Liver (tissue), 9 donors: ENCODE measurements around the gene SMYD1. TPM values are rescaled to one million over a fixed set of nuclear protein-coding genes. Genes with fewer than 3 reads are reported as not detected.
A peak's percentile ranks its signal among the peaks of the same experiment; 100 is the strongest.

ENCODE experiments used
- DNase-seq: peaks from one replicate; pipeline ENCODE4 v3.0.0-alpha.2; 2017; ENCODE audit warnings: low spot score
- H3K27ac ChIP-seq, 2 donors: one replicate each; pipeline ENCODE4 v1.7.0; 2013; ENCODE audit warnings: inconsistent platforms in 2 of 2, low read length in 2 of 2, control low read depth in 1 of 2, low read depth in 1 of 2, mild to moderate bottlenecking in 1 of 2
- H3K27me3 ChIP-seq, 4 donors: one replicate each; pipeline versions ENCODE4 v1.6.1 to v1.7.0; 2013; ENCODE audit warnings: low read length in 3 of 4, inconsistent platforms in 1 of 4, mild to moderate bottlenecking in 1 of 4, moderate library complexity in 1 of 4; ENCODE audit not compliant: control insufficient read depth in 4 of 4, insufficient read depth in 4 of 4
- H3K36me3 ChIP-seq, 4 donors: one replicate each; pipeline versions ENCODE4 v1.6.1 to v1.7.0; 2013; ENCODE audit warnings: low read length in 3 of 4, mild to moderate bottlenecking in 3 of 4, low read depth in 1 of 4, moderate library complexity in 1 of 4; ENCODE audit not compliant: control insufficient read depth in 4 of 4, insufficient read depth in 3 of 4
- H3K4me1 ChIP-seq, 4 donors: one replicate each; pipeline versions ENCODE4 v1.6.1 to v1.7.0; 2013; ENCODE audit warnings: low read length in 3 of 4, mild to moderate bottlenecking in 3 of 4, moderate library complexity in 1 of 4; ENCODE audit not compliant: control insufficient read depth in 4 of 4, insufficient read depth in 4 of 4
- H3K4me3 ChIP-seq, 3 donors: one replicate each; pipeline versions ENCODE4 v1.6.1 to v1.7.0; 2013; ENCODE audit warnings: low read length in 3 of 3, control low read depth in 1 of 3, low read depth in 1 of 3, mild to moderate bottlenecking in 1 of 3
- H3K9ac ChIP-seq, 2 donors: one replicate each; pipeline ENCODE4 v1.7.0; 2013; ENCODE audit warnings: low read length in 2 of 2, mild to moderate bottlenecking in 2 of 2, moderate library complexity in 2 of 2, control low read depth in 1 of 2, low read depth in 1 of 2
- H3K9me3 ChIP-seq, 4 donors: one replicate each; pipeline versions ENCODE4 v1.6.1 to v1.7.0; 2013; ENCODE audit warnings: low read length in 3 of 4; ENCODE audit not compliant: control insufficient read depth in 4 of 4
- EGR1 ChIP-seq, 2 donors: IDR thresholded peaks; 2 replicates each; pipeline ENCODE4 v1.6.1; 2016 to 2018; ENCODE audit warnings: antibody characterized with exemption in 2 of 2, low read depth in 2 of 2
- GABPA ChIP-seq, 2 donors: IDR thresholded peaks in 1 of 2; conservative IDR thresholded peaks in 1 of 2; 2 replicates each; pipeline ENCODE4 v1.6.1; 2016; ENCODE audit warnings: antibody characterized with exemption in 2 of 2, mild to moderate bottlenecking in 1 of 2, moderate library complexity in 1 of 2
- HNF4A ChIP-seq, 2 donors: conservative IDR thresholded peaks; 2 replicates each; pipeline ENCODE4 v1.6.1; 2016; ENCODE audit warnings: antibody characterized with exemption in 2 of 2, mild to moderate bottlenecking in 2 of 2
- NR2F2 ChIP-seq: IDR thresholded peaks from 2 replicates; pipeline ENCODE4 v1.6.1; 2016; ENCODE audit warnings: antibody characterized with exemption
- RXRA ChIP-seq, 2 donors: IDR thresholded peaks; 2 replicates each; pipeline ENCODE4 v1.6.1; 2017 to 2018; ENCODE audit warnings: antibody characterized with exemption in 2 of 2, mild to moderate bottlenecking in 1 of 2
- TAF1 ChIP-seq: conservative IDR thresholded peaks from 2 replicates; pipeline ENCODE4 v1.6.1; 2016; ENCODE audit warnings: antibody characterized with exemption, mild to moderate bottlenecking
- YY1 ChIP-seq: IDR thresholded peaks from 2 replicates; pipeline ENCODE4 v1.6.1; 2016; ENCODE audit warnings: antibody characterized with exemption, mild to moderate bottlenecking
- WGBS: extraction: QIAGEN DNeasy Blood & Tissue Kit; methylation state at CpG from one replicate; pipeline ENCODE4 v1.1.7; 2013; 5-methylcytosine and 5-hydroxymethylcytosine counted together
- polyA plus RNA-seq, 2 donors: library from polyadenylated mRNA; stranded (reverse) in 1 of 2; unstranded in 1 of 2; fragments of 200-250 nt in 1 of 2; fragments of >200 nt in 1 of 2; fragmentation: Nextera tagmentation in 1 of 2; extraction: Ambion mirVana in 1 of 2; gene quantifications; one replicate each; pipeline versions ENCODE4 v1.2.1 to v1.2.3, GENCODE V29; 2013 to 2015
- total RNA-seq, 2 donors: library from RNA; depleted of rRNA; stranded (reverse); fragments of >200 nt; gene quantifications; one replicate each; pipeline ENCODE4 v1.2.3, GENCODE V29; 2014
- TF ChIP-seq, protein P1 (sequence below): IDR thresholded peaks from 2 replicates; pipeline ENCODE4 v1.6.1; 2016; ENCODE audit warnings: antibody characterized with exemption
- TF ChIP-seq, protein P2 (sequence below): fragments of 150-350 bp; IDR thresholded peaks from 2 replicates; pipeline ENCODE4 v1.5.1; 2017; ENCODE audit warnings: improper control_type of control experiment, low read depth, low read length; ENCODE audit not compliant: missing input control
- donor health status: healthy.
- donor health status: healthy.
- donor health status: healthy.
- donor health status: healthy.
- donor health status: healthy.

SMYD1 gene
- total and polyA plus RNA-seq, 4 donors: not detected

DNA sequence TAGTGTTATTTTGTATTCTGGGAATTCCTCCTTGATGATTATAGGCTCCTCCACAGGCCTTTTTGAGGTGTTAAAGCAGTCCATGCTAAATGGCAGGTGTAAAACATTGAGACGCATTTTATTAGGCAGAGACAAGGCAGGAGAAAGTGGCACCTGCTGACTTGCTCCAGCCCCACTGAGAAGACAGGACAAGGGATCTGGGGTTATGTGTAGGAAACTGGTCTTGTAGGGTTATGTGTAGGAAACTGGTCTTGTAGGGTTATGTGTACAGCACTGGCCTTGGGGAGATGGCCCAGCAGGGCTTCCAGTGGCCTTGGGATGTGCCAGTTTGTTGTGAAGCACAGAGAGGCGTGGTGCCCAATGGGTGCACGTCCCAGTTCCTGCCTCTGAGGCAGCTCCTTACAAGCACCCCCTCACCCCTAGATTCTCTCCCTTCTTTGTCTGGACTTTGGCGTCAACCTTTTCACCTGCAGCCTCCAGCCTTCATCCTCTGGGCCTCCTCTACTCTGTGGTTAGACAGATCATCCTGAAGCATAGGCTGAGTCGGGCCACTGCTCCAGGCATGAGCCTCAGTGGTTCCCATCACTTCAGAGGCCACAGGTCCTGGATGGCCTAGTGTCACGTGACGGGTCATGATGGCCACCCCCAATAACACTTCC lies 61.2 kb downstream of the SMYD1 start:
- 74% methylated on average over 7 of the region's 7 CpGs for WGBS
- Histone ChIP-seq H3K9me3 (no peaks in the 10 kb centered on the region), H3K4me1 (peaks cover 17 to 66% (median 51%) of the 10 kb centered on the region in 4 donors), H3K36me3 (peaks cover 0 to 8% (median 5%) of the 10 kb centered on the region in 4 donors), H3K4me3 (peak overlapping the region in 1 of 3 donors; percentile 98), H3K27me3 (no peaks in the 10 kb centered on the region), H3K9ac (no peak overlapping the region), H3K27ac (peak overlapping the region; percentile 48 to 68)
- no peak for DNase-seq
- TF ChIP-seq, protein P1, sequence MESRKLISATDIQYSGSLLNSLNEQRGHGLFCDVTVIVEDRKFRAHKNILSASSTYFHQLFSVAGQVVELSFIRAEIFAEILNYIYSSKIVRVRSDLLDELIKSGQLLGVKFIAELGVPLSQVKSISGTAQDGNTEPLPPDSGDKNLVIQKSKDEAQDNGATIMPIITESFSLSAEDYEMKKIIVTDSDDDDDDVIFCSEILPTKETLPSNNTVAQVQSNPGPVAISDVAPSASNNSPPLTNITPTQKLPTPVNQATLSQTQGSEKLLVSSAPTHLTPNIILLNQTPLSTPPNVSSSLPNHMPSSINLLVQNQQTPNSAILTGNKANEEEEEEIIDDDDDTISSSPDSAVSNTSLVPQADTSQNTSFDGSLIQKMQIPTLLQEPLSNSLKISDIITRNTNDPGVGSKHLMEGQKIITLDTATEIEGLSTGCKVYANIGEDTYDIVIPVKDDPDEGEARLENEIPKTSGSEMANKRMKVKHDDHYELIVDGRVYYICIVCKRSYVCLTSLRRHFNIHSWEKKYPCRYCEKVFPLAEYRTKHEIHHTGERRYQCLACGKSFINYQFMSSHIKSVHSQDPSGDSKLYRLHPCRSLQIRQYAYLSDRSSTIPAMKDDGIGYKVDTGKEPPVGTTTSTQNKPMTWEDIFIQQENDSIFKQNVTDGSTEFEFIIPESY: no peak
- TF ChIP-seq HNF4A (conservative IDR thresholded peaks at IDR 0.05) (no peak), RXRA (IDR thresholded peaks at IDR 0.05) (no peak), NR2F2 (no peak)

DNA sequence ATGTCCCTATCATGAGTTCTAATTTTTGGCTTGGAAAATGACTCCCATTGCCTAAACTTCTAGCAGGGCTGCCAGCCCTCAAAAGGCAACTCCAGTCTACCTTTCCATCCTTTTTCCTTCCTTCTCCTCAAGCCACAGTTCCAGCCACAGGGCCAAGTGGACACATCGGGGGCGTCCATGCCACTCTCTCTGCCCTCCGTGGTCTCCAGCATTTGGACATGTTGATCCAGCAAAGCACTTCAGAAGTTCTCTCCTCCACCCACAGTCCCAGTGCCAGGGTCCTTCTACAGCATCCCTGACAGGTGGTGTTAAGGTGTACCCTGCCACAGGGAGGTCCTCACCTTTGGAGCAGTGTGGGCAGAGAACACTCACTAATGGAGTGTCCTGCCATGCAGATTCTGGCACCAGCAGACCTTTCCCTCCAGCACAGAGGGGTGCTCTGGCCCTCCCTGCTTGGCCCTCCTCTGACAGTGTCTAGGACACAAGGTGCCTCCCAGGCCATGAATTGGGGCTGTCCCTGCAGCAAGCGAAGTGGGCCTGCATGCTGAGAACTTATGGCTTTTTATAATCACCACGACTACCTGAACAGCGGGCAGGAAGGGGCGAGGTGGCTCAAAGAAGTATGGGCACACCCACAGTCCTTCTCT lies 61.8 kb downstream of the SMYD1 start:
- DNase-seq: no peak
- 87% methylated on average over 7 of the region's 7 CpGs for WGBS
- no peaks in the 10 kb centered on the region for H3K27me3 ChIP-seq
- peaks cover 0 to 4% (median 3%) of the 10 kb centered on the region in 4 donors for H3K36me3 ChIP-seq
- peak overlapping the region in 1 of 2 donors; percentile 48 for H3K27ac ChIP-seq
- H3K4me3 ChIP-seq: no peak overlapping the region
- H3K4me1 ChIP-seq: peaks cover 18 to 71% (median 56%) of the 10 kb centered on the region in 4 donors
- no peak for TF ChIP-seq TAF1
- no peak for TF ChIP-seq EGR1 (IDR thresholded peaks at IDR 0.05; ENCODE audit: low read depth in 2 of 2)
- TF ChIP-seq YY1: no peak
- no peak for TF ChIP-seq HNF4A (conservative IDR thresholded peaks at IDR 0.05)
- no peak for TF ChIP-seq RXRA (IDR thresholded peaks at IDR 0.05)
- TF ChIP-seq, protein P2, sequence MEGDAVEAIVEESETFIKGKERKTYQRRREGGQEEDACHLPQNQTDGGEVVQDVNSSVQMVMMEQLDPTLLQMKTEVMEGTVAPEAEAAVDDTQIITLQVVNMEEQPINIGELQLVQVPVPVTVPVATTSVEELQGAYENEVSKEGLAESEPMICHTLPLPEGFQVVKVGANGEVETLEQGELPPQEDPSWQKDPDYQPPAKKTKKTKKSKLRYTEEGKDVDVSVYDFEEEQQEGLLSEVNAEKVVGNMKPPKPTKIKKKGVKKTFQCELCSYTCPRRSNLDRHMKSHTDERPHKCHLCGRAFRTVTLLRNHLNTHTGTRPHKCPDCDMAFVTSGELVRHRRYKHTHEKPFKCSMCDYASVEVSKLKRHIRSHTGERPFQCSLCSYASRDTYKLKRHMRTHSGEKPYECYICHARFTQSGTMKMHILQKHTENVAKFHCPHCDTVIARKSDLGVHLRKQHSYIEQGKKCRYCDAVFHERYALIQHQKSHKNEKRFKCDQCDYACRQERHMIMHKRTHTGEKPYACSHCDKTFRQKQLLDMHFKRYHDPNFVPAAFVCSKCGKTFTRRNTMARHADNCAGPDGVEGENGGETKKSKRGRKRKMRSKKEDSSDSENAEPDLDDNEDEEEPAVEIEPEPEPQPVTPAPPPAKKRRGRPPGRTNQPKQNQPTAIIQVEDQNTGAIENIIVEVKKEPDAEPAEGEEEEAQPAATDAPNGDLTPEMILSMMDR: no peak
- TF ChIP-seq, protein P1: no peak
- TF ChIP-seq GABPA (IDR thresholded peaks at IDR 0.05 in 1 of 2, conservative IDR thresholded peaks at IDR 0.05 in 1 of 2): no peak
- no peaks in the 10 kb centered on the region for H3K9me3 ChIP-seq
- H3K9ac ChIP-seq: no peak overlapping the region
